Measurements from ENCODE around the gene VIT.

DNA sequence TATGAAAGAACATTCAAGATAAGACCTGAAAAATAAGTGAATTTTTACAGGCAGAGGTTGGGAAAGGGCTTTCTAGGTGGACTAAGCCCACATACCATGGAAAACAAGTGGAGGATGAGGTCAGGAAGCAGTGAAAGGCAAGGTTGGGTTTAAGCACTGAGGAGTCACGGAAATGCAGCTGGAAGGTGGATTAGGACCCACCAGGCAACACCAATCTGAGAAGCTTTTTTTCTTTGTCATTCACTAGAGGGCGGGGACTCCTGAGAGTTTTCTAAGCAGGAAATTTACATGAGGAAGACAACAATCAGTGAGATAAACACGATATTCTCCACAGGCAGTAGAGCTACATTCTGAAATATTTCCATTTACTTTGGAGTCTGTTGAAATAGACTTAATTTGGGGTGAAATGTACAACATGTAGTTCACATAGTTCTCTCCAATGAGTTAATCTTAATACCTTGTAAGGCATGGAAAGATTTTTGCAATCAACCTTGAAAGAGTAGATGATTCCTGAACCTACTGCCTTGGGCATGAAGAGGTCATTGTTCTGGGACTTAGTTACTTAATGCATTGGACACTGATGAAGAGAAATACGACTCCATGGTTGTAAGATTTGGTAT lies 40.7 kb downstream of the VIT start:
- TF ChIP-seq POLR2AphosphoS5 (IDR thresholded peaks at IDR 0.05; ENCODE audit: low read depth, low read length) (no peak), POLR2A (IDR thresholded peaks at IDR 0.05; ENCODE audit: low read depth, low read length) (no peak)
